Adrenal gland (tissue), 12 donors: ENCODE measurements around the gene NUDT5. TPM values are rescaled to one million over a fixed set of nuclear protein-coding genes. Genes with fewer than 3 reads are reported as not detected.

ENCODE experiments used
- DNase-seq, 7 donors: peaks; one replicate each; pipeline ENCODE4 v3.0.0-alpha.2; 2019 to 2020
- H3K27ac ChIP-seq, 5 donors: fragments of 200-600 bp; sonication (generic) in 4 of 5; 1 replicate in 3 of 5; 2 replicates in 2 of 5; pipeline versions ENCODE4 v1.5.1 to v1.8.0; 2016 to 2020; ENCODE audit warnings: mild to moderate bottlenecking in 1 of 5
- H3K27me3 ChIP-seq: fragments of 200-600 bp; 2 replicates; pipeline ENCODE4 v1.8.0; 2021
- H3K36me3 ChIP-seq, 2 donors: fragments of 200-600 bp; replicated peaks in 1 of 2; 1 replicate in 1 of 2; 2 replicates in 1 of 2; pipeline versions ENCODE4 v1.5.1 to v1.8.0; 2018 to 2022
- H3K4me1 ChIP-seq, 2 donors: fragments of 200-600 bp; replicated peaks in 1 of 2; 1 replicate in 1 of 2; 2 replicates in 1 of 2; pipeline versions ENCODE4 v1.5.1 to v1.8.0; 2018 to 2021
- H3K4me3 ChIP-seq, 4 donors: fragments of 200-600 bp; sonication (generic) in 3 of 4; one replicate each; pipeline ENCODE4 v1.5.1; 2016 to 2018
- H3K9me3 ChIP-seq, 3 donors: fragments of 200-600 bp; sonication (generic) in 1 of 3; replicated peaks in 1 of 3; 1 replicate in 2 of 3; 2 replicates in 1 of 3; pipeline versions ENCODE4 v1.5.1 to v1.8.0; 2016 to 2021
- CTCF ChIP-seq, 6 experiments: fragments of 450-650 bp in 4 of 6; fragments of 200-600 bp in 2 of 6; sonication (generic) in 1 of 6; IDR thresholded peaks; 1 replicate in 5 of 6; 2 replicates in 1 of 6; pipeline versions ENCODE4 v1.5.1 to v1.8.0; 2016 to 2021; ENCODE audit warnings: antibody characterized with exemption in 6 of 6, mild to moderate bottlenecking in 2 of 6, moderate library complexity in 1 of 6
- POLR2A ChIP-seq, 2 donors: fragments of 450-650 bp; IDR thresholded peaks; one replicate each; pipeline ENCODE4 v1.6.1; 2017; ENCODE audit warnings: antibody characterized with exemption in 2 of 2, mild to moderate bottlenecking in 2 of 2, moderate library complexity in 1 of 2
- WGBS, 4 donors: extraction: QIAGEN DNeasy Blood & Tissue Kit in 2 of 4; methylation state at CpG; one replicate each; pipeline versions ENCODE4 v1.1.5 to v1.1.7; 2013 to 2017; 5-methylcytosine and 5-hydroxymethylcytosine counted together
- intact Hi-C, 2 donors: fragments of 100-400 bp; cut with DNase I; formaldehyde crosslinking; loops; one replicate each; pipeline versions ENCODE4 v1.14.1 to v1.15.0; 2022 to 2023
- polyA plus RNA-seq, 3 donors: library from polyadenylated mRNA; stranded (reverse); fragments of 200-250 nt in 2 of 3; fragments of 350-450 nt in 1 of 3; fragmentation: Illumina TruSeq in 1 of 3; extraction: RNeasy Lipid Tissue Mini Kit (QIAGEN cat#74804) in 1 of 3; gene quantifications; one replicate each; pipeline ENCODE4 v1.2.3, GENCODE V29; 2013 to 2014
- total RNA-seq, 9 donors: library from RNA; depleted of rRNA in 4 of 9; stranded (reverse); fragments of >200 nt in 4 of 9; fragments of 120-200 nt in 1 of 9; fragmentation: NEBNext Ultra II Directional in 1 of 9; extraction: Animal tissue kit (Norgen Biotek cat#: 25700) in 1 of 9; gene quantifications; one replicate each; pipeline versions ENCODE4 v1.1.0 to v1.2.4, GENCODE V29; 2013 to 2023
- donor health status: healthy with polysubstance abuse.
- donor health status: Bipolar disorder and iron deficiency.
- donor health status: DM: yes; HTN: yes; CAD: no.
- donor health status: DM: no; HTN: no; CAD: no.
- donor health status: DM: no; HTN: no; CAD: no.
- donor health status: DM: yes; HTN: yes; CAD: no.

The NUDT5 gene
- total and polyA plus RNA-seq, 12 donors = 25.3 to 84.3 (median 46.3) TPM

GRCh38 chr10:12162927-12163326, 32.8 kb downstream of the NUDT5 start:
- intact Hi-C loops = no loop called here
- peaks cover 0 to 55% of the 10 kb centered on the region in 2 donors for H3K36me3 ChIP-seq
- H3K4me1 ChIP-seq = no peaks in the 10 kb centered on the region
- DNase-seq = no peak
- H3K9me3 ChIP-seq = no peaks in the 10 kb centered on the region
- no peak overlapping the region for H3K4me3 ChIP-seq
- no peaks in the 10 kb centered on the region for H3K27me3 ChIP-seq
- H3K27ac ChIP-seq = no peak overlapping the region
- 95 to 98% (median 98%) methylated on average over 6 of the region's 6 CpGs for WGBS, 4 donors
- TF ChIP-seq POLR2A (IDR thresholded peaks at IDR 0.05) (no peak), CTCF (IDR thresholded peaks at IDR 0.05) (no peak)

GRCh38 chr10:12160664-12161063, 35.0 kb downstream of the NUDT5 start:
- WGBS, 4 donors = 93 to 96% (median 96%) methylated on average over 5 of the region's 5 CpGs
- intact Hi-C loops = no loop called here
- H3K36me3 ChIP-seq = peaks cover 0 to 46% of the 10 kb centered on the region in 2 donors

GRCh38 chr10:12158111-12158510, 37.6 kb downstream of the NUDT5 start:
- WGBS, 4 donors = 84 to 91% (median 86%) methylated on average over 3 of the region's 3 CpGs
- Histone ChIP-seq H3K27me3 (no peaks in the 10 kb centered on the region), H3K4me1 (no peaks in the 10 kb centered on the region), H3K9me3 (no peaks in the 10 kb centered on the region), H3K4me3 (no peak overlapping the region), H3K36me3 (peaks cover 0 to 39% of the 10 kb centered on the region in 2 donors), H3K27ac (no peak overlapping the region)
- no peak for DNase-seq
- TF ChIP-seq POLR2A (IDR thresholded peaks at IDR 0.05) = no peak
- TF ChIP-seq CTCF (IDR thresholded peaks at IDR 0.05) = no peak
- intact Hi-C loops = no loop called here

More at GRCh38 chr10:12160664-12161063, 35.0 kb downstream of the NUDT5 start:
- H3K4me1 ChIP-seq = no peaks in the 10 kb centered on the region
- no peak overlapping the region for H3K27ac ChIP-seq
- TF ChIP-seq CTCF (IDR thresholded peaks at IDR 0.05) (no peak), POLR2A (IDR thresholded peaks at IDR 0.05) (no peak)
- H3K9me3 ChIP-seq = no peaks in the 10 kb centered on the region
- DNase-seq = no peak
- no peak overlapping the region for H3K4me3 ChIP-seq
- no peaks in the 10 kb centered on the region for H3K27me3 ChIP-seq

GRCh38 chr10:12156367-12157123, 39.1 kb downstream of the NUDT5 start:
- H3K4me3 ChIP-seq = no peak overlapping the region
- H3K27ac ChIP-seq = no peak overlapping the region
- 91 to 95% (median 93%) methylated on average over 14 of the region's 14 CpGs for WGBS, 4 donors
- intact Hi-C loops = no loop called here
- TF ChIP-seq CTCF (IDR thresholded peaks at IDR 0.05) = no peak
- TF ChIP-seq POLR2A (IDR thresholded peaks at IDR 0.05) = no peak
- H3K4me1 ChIP-seq = no peaks in the 10 kb centered on the region
- H3K36me3 ChIP-seq = peaks cover 0 to 29% of the 10 kb centered on the region in 2 donors
- H3K27me3 ChIP-seq = no peaks in the 10 kb centered on the region
- H3K9me3 ChIP-seq = no peaks in the 10 kb centered on the region
- DNase-seq = no peak
